ENCODE results near the gene HERC2.

- TF ChIP-seq CTCF (IDR thresholded peaks at IDR 0.05) (no peak), POLR2A (IDR thresholded peaks at IDR 0.05) (no peak)
Observed at GRCh38 chr15:28281876-28282275, 40.1 kb downstream of the HERC2 start.
